EH (cell line): ENCODE measurements around the gene NOL11.
"Not testable (repeated sequence)": the region's sequence is repeated elsewhere in the genome, so short reads cannot be mapped to it uniquely, and the experiment has no call there.

ENCODE experiments used
- DNase-seq: peaks from one replicate; pipeline ENCODE4 v3.0.0-alpha.2; 2015; ENCODE audit warnings: low read depth

Gene NOL11

GRCh38 chr17:67717624-67718324 lies at the start of gene NOL11:
NOL11 (plus strand) TSS chr17:67717936; CDS start chr17:67717948, 12 bp downstream.
- peak; percentile 98 for DNase-seq

- no peak for DNase-seq
These were observed 46.2 kb upstream of the NOL11 start for GRCh38 chr17:67671493-67671892.

GRCh38 chr17:67672592-67673335 lies 45.0 kb upstream of the NOL11 start:
- DNase-seq: no peak

GRCh38 chr17:67675481-67675880 lies 42.3 kb upstream of the NOL11 start:
- no peak for DNase-seq

GRCh38 chr17:67676305-67676704 lies 41.4 kb upstream of the NOL11 start:
- no peak for DNase-seq

GRCh38 chr17:67678414-67678813 lies 39.3 kb upstream of the NOL11 start:
- no peak for DNase-seq

- DNase-seq: no peak
These were observed 38.5 kb upstream of the NOL11 start for GRCh38 chr17:67679225-67679624.

- no peak for DNase-seq
These were observed 38.0 kb upstream of the NOL11 start for GRCh38 chr17:67679721-67680120.

GRCh38 chr17:67680445-67681224 lies 37.1 kb upstream of the NOL11 start:
- no peak for DNase-seq

- DNase-seq: no peak
These were observed 35.5 kb upstream of the NOL11 start for GRCh38 chr17:67682196-67682595.

GRCh38 chr17:67685351-67685750 lies 32.4 kb upstream of the NOL11 start:
- no peak for DNase-seq

GRCh38 chr17:67686241-67686640 lies 31.5 kb upstream of the NOL11 start:
- DNase-seq: no peak

- DNase-seq: no peak
These were observed 30.2 kb upstream of the NOL11 start for GRCh38 chr17:67687511-67687910.

GRCh38 chr17:67689534-67690177 lies 28.1 kb upstream of the NOL11 start:
- peak; percentile 68 for DNase-seq

- DNase-seq: no peak
These were observed 23.9 kb upstream of the NOL11 start for GRCh38 chr17:67693811-67694210.

GRCh38 chr17:67696347-67696746 lies 21.4 kb upstream of the NOL11 start:
- DNase-seq: no peak

GRCh38 chr17:67696853-67697498 lies 20.8 kb upstream of the NOL11 start:
- DNase-seq: no peak

GRCh38 chr17:67700037-67700724 lies 17.6 kb upstream of the NOL11 start:
- DNase-seq: no peak

- no peak for DNase-seq
These were observed 17.0 kb upstream of the NOL11 start for GRCh38 chr17:67700725-67701119.

- not testable (repeated sequence) for DNase-seq
These were observed 14.9 kb upstream of the NOL11 start for GRCh38 chr17:67702861-67703260.

- DNase-seq: no peak
These were observed 10.3 kb upstream of the NOL11 start for GRCh38 chr17:67707442-67707841.
